NCI-H1105 treated with DMSO at 0.1 percent for 48 hours (cell line): ENCODE data around the gene TBX20.
"Not testable (repeated sequence)": the region's sequence is repeated elsewhere in the genome, so short reads cannot be mapped to it uniquely, and the experiment has no call there.

Experiments used
- DNase-seq: peaks from one replicate; lab custom pipeline; 2025; lab: John Stamatoyannopoulos, UW

Gene TBX20

DNA sequence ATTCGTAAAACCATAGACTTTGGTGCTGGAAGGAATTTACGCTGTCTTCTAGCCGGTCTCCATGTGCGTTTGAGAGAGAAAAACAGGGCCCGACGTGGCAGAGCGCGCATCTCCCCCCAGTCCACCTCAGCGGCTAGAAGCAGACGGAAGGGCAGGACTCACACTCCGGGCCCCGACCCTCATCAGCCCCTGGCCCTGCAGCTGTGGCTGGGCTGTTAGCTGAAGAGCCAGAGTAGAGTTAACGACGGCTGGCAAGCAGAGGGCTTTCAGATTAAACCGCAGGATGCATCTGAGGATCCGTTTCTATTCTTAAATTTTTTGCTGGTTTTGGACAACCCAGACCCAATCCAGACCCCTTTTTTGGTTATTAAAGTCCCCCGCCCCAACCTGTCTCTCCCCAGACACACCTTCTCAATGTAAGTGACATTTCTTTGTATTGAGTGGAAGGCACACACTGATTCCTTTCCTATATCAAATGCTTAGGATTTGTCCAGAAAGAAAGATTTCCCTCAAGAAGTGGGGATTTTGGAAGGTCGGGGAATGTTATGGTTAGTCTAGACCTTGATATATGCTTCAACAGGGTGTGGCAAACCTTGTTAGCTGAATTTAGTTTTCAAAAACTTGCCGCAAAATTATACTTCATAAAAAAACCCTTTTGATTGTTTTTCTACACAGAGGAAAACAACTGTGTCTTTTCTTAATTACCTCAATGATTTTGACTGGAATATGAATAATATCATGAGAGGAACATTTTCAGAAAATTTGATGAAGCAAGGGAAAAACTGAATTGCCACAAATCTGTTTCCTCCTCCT, 1.7 kb upstream of the TBX20 start:
- DNase-seq = no peak

DNA sequence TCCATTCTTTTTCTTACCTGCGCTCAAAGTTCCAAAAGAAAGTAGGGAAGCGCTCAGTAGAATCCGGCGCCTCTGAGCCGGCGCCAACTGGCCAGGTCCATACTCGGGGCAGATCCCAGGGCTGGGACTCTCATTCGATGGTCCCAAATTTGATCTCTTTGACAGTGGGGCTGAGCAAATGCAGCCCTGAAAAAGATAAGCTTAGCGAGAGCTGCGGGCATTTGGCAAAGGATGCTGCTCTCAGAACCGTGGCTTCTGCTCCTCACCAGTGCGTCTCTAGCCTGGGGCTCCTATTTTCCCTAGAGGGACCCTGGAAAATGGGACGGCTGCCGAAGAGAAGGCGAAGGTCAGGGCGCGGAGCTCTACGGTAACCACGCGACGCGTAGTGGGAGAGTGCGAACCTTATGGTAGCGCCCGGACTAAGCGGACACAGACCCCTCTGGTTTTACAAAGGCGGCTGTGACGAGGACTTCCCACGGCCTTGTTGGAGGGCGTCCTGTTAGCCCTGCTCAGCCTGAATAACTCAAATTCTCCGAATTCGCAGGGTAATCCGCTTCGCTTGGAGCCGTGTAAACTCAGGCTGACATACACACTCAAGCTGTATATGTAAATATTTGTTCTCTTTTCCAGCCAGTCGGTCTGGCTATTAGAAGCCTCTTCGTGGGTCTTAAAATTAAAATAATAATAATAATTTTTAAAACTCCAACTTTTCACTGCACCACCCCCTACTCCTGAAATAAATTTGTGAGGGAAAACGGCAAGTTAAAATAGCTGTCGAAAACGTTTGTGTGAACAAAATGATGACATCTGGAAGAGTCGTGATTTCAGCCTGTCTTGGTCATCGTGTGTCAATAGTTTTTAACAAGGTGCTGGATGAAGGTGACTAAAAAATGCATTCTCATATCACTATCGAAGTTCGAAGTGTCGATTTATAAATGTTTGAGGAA, 869 bp upstream of the TBX20 start:
- DNase-seq = no peak

DNA sequence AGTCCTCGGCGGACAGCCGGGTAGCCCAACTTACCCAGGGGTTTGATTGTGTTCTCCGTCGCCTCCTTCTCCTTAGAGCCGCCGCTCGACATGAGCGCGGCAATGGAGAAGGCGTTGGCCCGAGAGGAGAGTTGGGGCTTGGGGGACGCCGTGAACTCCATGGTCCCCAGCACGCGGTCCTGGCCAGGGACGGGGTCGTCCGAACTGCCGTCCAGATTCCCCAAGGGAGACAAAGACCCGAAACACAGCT, 515 bp downstream of the TBX20 start:
- no peak for DNase-seq

DNA sequence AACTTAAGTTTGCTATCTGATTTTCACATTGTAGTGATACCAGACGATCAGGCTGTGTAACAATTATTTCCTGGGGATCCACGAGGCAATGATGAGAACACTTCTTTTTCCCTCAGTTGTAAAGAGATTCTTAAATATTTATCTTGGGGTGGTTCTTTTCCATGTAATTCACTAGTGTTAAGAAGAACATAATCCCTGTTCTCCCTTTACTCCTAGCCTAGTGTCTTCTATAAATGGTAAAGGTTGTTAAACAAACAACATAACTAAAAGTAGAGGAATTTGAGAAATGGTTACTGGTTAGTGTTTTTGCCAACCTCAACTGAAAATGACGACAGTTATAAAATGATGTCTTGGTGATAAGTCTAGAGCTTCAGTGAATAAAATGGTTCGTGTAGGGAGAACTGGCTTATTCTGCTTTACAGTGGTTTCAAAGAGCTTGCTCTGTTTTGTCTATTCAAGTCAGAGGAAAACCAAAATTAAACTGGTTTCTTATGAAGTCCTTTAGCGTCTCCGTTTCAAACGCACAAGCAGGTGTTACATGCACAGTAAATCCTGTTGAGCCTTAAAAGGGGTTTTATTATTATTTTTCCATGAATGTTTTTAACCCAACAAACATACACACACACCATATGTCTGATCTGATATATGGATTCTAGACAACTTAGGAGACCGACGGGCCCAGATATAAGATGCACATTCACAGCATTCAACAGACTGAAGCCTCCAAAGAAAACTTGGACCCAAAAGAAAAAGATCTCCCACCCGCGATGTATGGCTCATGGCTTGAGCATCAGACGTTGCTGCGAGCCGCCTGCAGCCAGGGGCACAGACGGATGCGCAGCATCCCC, 1.1 kb downstream of the TBX20 start:
- DNase-seq = no peak

DNA sequence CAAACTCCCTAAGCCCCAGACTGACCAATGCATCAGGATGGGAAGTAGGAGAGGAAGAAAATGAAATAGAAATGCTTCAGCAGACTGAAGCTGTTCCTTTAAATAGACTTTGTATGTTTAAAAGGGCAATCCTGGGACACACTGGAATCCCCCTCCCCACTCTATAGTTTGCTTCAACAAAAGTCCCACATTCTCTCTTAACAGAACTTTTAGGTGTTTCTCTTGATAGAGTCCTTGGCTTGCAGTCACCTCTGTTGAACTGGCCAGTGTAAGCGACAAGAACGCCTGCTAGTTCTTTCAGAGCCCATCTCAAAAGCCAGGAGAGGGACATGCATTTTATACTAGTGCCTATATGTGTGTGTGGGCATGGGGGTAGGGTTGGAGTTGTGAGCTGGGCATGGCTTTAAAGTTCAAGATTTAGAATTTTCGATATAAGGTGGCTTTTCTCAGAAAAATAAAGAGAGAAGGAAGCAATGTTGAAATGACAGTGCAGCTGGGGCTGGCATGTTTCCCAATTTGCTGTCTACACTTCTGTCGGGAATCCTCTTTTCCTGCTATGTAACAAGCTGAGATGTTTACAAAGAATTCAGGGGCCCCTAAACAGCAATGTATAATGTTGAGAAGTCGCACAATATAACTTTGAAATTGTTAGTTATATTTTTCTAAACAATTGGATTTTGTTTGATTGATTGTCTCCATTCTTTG, 2.1 kb downstream of the TBX20 start:
- DNase-seq = no peak

DNA sequence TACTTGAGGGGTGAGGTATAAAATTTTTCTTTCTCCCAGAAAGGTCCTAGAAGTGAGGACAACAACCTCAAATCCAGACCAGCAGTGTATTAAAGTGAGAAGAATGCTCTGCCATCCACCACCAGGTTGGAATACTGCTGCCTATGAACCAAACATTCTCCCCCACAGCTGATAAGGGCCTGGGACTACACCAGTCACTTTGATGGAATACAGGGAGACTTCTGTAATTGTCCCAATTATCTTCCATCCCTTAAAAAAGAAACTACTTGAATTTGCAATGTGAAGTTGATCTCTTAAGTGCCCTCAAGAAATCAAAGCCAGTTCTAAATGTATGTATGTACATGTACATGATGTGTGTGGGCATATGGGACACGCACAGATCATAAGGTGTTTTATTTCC, 3.0 kb downstream of the TBX20 start:
- no peak for DNase-seq

DNA sequence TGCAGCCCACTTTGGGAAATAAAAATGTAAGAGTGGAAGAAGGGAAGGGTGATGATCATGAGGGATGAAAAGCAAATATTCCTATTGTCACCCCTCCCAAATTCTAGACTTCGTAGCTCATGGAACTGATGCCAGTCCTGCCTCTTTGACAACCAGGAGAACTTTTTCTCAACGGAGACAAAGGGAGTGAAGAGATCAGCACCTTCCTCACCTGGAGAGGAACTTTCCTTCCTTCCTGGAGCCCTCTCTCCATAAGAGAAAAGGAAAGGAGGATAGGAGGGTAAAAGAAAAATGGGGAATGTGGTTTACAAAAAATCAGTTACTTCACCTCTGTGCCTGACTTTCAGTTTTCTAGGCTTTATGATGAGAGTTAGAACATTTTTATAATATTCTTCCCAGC, 3.4 kb downstream of the TBX20 start:
- no peak for DNase-seq

DNA sequence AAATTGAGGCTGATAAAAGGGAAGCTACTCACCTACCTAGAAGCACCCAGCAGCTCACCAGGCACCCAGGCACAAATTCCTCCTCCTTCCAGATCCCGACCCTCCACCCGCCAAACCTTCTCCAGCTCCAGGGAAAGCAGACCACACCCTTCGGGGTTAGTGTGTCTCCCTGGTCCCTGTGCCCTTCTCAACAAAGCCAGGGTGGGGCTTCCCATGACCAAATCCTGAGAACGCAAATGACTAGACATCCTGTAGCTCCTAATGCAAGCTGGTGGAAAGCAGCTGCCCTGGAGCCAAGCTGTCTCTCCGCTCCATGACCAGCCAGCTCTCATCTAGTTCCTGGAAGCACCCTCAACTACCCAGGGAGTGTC, 4.4 kb downstream of the TBX20 start:
- no peak for DNase-seq

DNA sequence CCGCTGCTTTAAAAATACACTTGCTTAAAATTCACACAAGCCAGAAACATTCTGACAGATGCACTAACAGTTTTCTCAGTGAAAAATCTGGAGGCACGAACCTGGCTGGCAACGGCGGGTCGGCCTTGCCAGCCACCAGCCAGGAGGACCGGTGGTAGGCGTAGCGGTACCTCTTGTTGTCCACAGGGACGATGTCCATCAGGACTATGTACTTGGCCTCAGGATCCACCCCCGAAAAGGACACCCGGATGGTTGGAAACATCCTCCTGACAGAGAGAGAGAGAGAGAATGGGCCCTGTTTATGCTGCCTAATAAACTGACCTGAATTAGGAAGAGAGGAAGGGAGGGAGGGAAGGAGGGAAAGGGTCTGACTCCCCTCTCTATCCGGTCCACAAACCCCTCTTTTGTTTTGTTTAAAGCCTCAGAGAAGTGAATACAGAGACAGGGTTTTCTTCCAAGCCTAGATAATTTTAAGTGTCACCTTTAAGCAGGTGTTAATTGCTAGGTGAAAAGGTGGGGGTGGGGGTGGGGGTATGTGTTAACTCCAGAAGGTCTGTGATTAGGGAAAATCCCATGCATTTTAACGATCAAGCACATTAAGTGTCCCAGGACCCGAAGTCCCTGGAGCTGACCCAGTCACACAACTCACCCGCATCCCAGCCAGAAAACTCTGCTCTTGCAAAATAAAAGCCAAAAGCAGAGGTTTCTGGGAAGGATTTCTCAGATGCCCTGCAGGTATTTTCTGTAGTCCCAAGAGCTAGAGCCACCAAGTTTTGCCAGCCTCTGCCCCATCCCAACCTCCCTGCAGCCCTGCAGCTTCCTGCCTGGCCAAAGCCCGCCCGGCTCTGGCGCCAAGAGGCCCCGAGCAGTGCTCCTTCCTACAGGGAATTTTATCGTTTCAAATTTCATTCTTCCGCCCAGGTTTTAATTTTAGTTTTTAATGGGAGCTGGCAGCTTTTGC, 5.0 kb downstream of the TBX20 start:
- DNase-seq = no peak

DNA sequence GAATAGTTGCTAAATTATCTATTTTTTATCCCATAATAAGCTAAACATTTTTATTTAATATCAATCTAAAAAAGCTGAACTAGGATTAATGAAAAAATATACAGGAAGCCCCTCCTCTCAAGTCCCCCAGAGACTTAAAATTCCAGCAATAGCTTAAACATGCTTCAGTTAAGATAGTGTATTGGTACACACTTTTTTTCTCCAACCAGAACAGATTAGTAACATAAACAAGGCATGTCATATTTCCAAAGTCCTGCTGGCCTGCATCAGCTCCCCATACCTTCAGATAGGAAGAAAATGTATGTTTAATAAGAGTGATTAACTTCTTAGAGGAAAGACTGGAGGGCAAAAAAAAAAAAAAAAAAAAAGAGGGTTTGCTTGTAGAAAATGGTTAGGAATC, 7.1 kb downstream of the TBX20 start:
- DNase-seq = no peak

DNA sequence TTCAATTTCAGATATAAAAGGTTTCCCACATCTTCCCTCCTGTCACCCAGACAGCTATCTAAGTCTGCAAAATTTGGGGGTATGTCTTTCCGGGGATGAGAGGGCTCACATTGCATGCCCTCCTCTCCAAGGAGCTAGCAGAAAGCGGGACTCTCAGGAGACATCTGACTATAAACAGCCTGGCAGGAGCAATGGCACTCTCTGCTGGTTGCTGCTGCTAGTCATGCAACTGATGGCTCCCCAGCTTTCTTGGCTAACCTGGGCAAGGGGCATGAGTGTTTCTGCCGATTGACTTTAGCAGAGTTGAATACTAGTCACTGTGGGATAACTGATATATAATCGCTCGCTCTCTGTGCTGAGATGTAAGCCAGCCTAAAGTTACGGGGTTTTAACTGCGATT, 12.0 kb downstream of the TBX20 start:
- DNase-seq = no peak

DNA sequence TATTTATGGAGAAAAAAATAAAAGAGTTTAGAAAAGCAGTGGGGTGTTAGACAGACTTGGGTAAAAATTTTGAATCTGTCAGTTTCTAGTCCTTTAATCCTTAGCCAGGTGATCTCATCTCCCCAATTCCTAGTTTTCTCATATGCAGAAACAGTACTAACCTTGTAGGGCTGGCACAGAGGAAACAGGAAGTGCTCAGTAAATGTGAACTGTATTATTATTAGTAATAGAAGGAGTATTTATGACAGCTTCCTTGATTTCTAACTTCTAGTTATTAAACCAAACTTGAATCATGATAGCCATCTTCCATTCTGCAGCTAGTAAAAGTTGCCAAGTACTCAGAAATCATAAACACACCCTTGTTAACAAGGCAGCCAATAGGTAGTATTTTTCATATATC, 12.5 kb downstream of the TBX20 start:
- DNase-seq = no peak

DNA sequence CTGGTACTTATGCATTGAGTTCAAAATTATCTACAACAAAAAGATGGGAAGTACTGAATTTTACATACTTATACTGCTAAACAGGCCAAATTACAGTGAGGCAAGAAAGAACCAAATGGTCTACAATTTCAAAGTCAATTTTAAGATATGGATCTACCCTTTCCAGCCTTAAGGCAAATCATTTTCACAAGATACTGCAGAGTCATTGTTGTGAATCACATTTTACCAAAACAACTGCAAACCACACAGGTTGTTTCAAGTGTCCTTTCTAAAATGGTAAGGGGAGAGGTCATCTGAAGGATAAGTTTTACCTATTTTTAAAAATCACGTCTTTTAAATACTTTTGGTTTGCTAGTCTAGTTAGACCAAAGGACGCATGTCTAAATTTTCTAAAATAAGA, 12.9 kb downstream of the TBX20 start:
- not testable (repeated sequence) for DNase-seq

DNA sequence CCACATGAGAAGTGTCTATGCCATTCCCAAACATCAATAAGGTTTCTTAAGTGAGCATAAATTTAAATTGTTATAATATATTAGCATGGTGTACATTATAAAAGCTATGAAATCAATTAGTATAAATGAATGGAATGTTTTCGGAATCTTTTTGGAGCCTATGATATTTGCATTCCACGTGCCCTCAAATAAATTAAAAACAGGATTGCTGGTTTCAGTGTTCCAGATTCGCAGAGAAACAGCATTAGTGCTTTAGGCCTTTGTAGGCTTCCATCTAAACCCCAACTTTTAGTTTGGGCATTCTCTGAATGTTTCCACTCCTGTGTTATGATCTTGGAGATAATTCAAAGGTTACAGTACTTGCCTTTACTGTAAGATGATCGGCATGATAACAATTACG, 15.4 kb downstream of the TBX20 start:
- DNase-seq = not testable (repeated sequence)

DNA sequence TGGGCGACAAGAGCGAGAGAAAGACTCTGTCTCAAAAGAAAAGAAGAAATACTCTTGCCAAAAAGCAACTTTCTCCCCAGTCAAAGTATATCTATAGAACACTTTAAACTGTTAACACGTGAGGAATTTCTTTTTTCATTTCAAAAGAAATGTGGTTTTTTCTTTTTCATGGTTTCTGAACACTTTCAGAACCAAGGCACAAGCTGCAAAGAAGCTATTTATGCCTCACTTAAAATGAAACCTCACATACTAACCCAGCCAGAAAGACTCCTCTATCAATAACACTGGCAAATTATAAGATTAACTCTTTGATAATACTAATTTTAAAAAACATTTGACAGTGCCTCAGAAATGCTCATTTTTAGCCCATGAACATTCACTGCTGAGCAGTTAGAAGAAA, 20.9 kb downstream of the TBX20 start:
- no peak for DNase-seq

DNA sequence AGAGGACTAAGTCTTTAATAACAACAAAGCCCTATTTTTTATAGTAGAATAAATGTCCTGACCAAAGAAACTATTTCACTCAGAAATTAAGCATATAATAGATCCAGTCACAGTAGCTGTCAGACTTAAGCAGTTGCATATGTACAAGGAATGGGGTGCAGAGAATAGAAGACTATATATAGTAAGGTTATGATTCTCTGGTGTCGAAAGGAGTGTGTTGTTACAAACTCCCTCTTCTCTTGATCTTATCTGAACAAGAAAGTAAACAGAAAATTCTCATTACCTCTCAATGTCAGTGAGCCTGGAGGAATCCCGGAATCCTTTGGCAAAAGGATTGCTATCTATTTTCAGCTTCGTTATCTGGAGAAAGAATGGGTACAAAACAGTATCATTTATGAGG, 22.7 kb downstream of the TBX20 start:
- DNase-seq = not testable (repeated sequence)

DNA sequence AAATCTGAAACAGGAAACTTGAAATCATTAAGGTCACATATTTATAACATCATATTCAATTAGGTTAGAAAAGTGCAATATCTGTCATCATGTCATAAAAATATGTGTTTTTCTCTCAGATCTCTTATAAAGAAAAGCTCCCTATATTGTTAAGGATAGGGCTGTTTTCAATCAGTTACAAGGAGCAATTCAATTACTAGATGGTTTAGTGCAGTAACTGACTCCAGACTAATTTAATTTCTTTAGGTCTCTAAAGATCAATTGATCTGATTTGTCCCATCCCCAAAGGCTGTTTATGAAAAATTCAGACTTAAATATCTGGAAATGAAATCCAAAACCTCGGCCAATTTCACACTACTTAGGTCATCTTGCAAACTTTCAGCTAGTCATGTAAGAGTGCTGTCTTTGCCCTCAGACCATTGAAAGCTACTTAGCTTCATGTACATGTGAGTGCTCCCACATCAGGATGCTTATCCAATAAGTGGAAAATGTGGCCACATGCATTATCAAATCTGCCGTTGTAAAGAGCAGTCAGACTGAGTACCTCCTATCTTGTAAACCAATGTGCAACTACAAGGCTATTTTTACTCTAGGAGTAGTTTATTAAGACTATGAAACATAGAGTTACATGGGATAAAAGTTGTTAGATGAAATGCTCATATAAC, 24.7 kb downstream of the TBX20 start:
- DNase-seq = not testable (repeated sequence)

DNA sequence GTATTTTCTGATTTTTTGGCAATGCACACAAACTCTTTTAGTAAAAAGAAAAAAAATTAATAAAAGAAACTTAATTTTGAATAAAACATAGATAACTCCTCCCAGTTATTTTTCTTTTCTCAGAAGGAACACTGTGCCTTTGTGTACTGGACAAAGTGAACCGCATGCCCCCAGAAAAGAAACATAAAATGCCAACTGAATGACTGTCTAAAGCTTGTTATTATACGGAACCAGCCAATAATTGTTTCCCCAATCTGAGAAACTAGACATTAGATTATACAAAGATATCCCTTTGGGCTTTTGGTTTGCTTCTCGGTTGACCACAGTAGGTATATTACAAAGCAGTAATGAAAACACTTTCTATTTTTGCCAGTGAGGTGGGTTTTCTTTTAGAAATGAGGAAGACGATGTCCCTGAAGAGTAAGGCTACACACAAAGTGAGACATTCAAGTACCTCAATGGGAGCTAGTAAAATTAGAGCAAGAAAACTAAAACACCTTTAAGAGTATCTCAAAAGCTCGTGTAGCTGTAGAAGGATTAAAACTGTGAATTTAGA, 25.3 kb downstream of the TBX20 start:
- DNase-seq = not testable (repeated sequence)

DNA sequence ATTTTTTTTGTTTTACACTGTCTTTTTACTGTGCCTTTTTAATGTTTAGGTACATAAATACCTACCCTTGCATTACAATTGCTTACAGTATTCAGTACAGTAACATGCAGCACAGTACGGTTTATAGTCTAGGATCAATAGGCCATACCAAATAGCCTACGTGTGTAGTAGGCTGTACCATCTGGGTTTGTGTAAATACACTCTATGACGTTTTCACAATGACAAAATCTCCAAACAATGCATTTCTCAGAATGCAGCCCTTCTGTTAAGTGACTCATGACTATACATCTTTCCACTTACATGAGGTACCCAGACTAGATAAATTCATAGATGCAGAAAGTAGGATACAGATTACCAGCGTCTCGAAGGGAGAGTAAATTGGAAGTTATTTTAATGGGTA, 26.5 kb downstream of the TBX20 start:
- not testable (repeated sequence) for DNase-seq

DNA sequence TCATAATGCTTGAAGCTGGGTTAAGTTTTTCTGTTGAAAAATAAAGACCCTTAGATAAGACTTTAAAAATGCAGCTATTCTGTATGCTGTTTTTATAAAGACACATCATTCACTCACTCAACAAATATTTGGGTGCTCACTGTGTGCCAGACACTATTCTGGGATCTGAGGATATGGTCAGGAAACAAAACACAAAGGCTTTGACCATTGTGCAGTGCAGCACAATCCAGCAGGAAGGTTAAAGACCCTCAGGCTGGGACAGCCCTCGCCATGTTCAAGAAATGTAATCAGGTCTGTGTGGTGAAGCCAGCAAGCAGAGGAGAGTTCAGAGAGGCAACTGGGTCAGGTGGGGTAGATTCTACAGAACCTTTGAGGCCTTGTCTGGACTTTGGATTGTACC, 31.5 kb downstream of the TBX20 start:
- DNase-seq = not testable (repeated sequence)
